Mesenteric fat pad (tissue), 1 donor: Measurements from ENCODE around the gene VAV2. TPM values are rescaled to one million over a fixed set of nuclear protein-coding genes. Genes with fewer than 3 reads are reported as not detected.

Experiments
- DNase-seq: peaks from one replicate; pipeline ENCODE4 v3.0.0-alpha.2; 2020; ENCODE audit warnings: low spot score
- total RNA-seq: library from RNA; stranded (reverse); fragmentation: NEBNext Ultra II Directional; extraction: Animal tissue kit (Norgen Biotek cat#: 25700); gene quantifications from one replicate; pipeline ENCODE4 v1.2.1, GENCODE V29; 2021
- donor health status: DM: yes; HTN: yes; CAD: no.

VAV2 gene
- total RNA-seq, 1 donor from 2014 or later, result 19.3 TPM

- DNase-seq, result no peak
Observed at GRCh38 chr9:133791069-133791468, 201.1 kb downstream of the VAV2 start.

DNA sequence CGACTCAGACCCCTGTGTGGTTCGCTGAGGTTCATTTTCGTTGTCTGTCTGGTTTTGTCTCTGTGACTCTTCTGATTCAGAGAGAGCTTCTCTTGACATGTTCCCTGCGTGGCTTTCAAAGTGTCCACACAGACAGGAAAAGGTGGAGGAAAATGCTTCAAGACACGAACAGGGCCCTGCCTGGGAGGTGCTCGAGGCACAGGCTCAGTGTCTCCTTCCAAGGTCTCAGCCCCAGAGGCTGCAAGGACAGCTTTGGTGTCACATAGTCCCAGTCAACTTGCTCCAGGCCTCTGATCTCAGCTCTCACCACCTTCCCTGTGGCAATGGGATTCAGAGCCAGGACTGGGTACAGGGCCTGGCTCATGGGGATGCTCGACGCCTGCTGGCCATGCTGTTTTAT, 202.3 kb downstream of the VAV2 start:
- no peak for DNase-seq

DNA sequence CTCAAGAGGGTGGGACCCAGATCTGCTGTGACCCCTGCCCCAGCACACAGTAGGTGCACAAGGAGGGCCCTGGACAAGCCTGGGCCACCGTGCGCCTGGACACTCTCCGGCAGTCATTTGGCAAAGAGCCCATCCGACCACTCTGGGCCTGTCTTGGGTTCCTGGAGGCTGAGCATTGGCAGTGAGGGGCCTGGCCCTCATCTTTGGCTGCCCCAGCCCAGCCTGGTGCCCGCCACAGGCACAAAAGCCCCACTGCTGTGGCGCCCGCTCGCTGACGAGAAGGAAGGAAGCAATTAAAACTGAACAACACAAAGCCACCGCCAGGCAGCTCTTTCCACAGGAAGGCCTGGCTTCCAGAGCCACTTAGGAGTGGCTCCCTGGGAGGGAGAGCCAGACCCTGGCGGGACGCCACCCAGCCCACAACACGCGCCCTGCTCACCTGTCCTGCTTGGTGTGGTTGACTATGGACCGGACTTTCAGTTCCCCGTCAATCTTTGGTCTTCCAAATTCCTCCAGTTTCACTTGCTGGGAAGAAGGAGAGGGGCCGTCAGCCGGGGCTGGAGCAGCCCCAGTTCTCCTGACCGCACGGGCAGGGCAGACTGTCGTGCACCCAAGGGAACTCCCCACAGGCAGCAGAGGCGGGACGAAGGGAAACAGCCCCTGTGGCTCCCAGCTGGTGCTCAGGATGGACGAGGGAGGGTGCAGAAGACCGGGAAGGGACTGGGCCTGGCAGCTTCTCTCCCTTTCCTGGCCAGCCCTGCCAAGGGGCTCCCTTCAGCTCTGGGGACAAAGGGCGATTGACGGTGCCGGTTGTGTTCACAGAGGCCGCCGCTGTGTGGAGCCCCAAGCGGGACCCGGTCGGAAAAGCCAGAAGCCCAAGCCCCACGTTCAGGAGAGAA, 203.1 kb downstream of the VAV2 start:
- DNase-seq, result no peak

DNA sequence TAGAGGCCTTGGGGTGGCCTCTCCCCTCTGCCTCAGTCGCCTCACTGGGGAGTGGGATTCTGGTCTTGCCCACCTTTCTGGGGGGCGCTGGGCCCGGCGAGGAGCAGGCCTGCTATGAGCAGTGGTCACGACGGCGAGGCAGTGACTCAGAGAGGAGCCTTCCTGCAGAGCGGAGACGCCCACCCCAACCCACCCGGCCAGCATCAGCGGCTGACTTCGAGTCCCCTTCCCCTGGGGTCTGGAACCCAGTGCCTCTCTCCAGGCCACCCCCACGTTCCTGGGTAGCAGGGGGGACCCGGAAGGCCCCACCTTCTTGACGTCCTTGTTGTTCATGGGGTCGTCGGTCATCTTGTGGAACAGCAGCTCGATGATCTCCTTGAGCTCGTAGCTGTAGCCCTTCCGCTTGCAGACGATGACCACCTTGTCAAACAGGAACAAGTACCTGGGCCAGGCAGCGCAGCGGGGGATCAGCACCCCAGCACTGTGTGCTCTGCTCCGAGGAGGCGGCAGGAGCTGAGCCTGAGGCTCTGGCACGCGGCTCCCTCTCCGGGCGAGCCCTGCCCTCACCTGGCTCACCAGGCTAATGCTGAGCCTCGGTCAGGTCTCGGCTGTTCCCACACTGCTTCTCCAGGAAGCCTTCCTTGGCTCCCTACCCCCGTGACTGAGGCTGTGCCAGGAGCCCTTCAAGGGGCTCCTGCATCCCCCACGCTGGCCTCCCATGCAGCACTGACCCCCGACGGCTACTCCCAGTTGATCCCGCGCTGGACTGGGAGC, 203.9 kb downstream of the VAV2 start:
- no peak for DNase-seq

- DNase-seq, result no peak
Observed at GRCh38 chr9:133787754-133788025, 204.4 kb downstream of the VAV2 start.

GRCh38 chr9:133786907-133787753, 205.0 kb downstream of the VAV2 start:
- no peak for DNase-seq

DNA sequence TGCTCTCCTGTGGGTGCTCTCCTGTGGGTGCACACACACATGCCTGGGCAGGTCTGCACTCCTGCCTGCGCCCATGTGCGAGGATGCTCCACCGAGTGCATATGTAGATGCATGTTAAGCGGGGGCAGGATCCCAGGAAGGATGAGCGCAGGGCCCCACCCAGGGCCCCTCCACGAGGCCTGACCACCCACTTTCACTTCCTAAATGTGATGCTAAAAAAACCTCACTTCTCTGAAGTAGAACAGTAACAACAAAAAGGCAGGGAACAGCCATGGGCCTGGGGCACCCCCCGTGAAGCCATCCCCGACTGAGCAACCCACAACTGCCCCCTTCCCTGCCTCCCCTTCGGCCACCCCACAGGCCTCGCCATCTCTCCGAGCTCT, 205.8 kb downstream of the VAV2 start:
- DNase-seq, result no peak

DNA sequence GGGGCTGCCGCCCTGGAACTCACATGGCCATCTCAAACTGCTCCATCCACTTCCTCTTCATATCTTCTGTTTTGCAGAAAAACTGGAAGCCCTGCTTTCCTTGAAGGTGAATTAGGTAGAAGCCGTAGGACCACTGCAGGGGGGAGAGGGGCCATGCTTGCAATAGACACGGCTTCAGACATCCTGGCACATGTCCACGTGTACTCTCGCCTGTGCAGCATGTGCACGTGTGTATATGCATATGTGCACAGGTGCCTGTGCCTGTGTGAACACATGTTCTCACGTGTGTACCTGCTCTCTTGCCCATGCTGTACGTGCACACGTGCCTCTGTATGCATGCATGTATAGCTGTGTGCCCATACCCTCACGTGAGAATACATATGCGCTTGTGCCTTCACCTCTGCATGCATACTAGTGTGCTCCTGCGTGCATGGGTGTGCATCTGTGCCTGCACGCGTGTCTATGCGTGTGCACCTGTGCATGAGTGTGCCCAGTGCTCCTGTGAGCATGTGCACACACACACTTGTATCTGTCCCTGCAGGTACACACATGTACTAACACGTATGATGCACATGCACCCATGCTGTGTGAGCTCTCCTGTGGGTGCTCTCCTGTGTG, 206.3 kb downstream of the VAV2 start:
- no peak for DNase-seq

DNA sequence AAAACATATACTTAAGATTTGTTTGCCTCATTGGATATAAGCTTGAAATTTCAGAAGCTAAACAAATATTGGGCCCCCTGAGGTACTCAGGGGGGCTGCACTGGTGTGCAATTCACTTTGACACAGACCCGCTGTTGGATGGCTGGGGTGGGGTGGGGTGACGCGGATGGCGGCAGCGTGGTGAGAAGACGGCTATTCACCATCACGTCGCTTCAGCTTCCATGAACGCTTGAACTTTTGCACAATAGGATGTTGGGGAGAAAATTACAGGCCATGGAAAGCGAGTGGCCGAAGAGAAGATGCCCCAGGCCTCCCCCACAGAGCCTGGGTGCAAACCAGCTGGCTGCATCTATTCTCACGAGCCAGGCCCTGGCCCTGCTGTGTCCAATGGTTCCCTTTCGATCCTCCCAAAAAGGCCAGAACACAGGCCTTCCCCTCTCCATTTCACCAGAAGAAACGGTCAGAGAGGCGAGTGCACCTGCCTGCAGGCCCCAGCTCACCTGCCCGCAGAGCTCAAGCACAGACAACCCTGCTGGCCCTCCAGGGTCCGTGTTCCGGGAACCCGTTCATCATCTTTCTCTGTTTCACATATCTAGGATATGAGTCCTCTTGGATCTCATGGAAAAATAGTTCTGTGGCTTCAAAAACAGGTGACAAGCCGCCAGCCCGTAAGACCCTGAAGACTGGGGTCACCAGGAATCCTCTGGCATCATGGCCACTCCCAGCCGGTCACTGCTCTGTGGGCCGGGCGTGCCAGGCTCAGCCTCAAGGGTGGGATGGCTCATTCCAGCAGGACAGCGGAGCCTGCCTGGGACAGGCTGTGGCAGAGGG, 207.2 kb downstream of the VAV2 start:
- no peak for DNase-seq

- no peak for DNase-seq
Observed at GRCh38 chr9:133783331-133783731, 208.8 kb downstream of the VAV2 start.

- no peak for DNase-seq
Observed at GRCh38 chr9:133782157-133783130, 209.7 kb downstream of the VAV2 start.

- DNase-seq, result no peak
Observed at GRCh38 chr9:133781828-133782135, 210.3 kb downstream of the VAV2 start.

- DNase-seq, result no peak
Observed at GRCh38 chr9:133780962-133781827, 210.9 kb downstream of the VAV2 start.

DNA sequence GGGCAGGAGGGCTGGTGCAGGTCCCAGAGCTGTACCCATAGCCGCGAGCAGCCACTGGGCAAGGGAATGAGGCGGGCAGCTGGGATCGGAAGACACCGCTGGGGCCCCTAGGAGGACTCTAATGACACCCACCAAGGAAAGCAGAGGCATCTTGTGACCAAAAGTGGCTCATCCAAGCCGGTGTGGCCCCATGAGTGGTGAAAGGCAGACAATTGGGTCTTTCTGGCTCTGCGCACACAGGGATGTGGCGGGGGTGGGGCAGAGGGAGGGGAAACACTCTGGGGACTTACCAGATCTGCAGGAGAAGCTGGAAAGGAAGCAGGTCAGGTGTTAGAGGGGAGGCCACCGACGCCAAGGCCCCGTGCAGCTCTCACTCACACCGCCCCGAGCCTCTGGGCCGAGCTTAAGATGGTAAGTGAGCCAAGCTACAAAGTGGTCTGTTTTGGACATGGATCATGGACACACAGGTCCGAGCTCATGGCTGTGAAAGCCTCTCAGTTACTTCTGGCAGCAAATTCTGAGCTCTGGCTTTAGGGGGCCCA, 211.6 kb downstream of the VAV2 start:
- no peak for DNase-seq

DNA sequence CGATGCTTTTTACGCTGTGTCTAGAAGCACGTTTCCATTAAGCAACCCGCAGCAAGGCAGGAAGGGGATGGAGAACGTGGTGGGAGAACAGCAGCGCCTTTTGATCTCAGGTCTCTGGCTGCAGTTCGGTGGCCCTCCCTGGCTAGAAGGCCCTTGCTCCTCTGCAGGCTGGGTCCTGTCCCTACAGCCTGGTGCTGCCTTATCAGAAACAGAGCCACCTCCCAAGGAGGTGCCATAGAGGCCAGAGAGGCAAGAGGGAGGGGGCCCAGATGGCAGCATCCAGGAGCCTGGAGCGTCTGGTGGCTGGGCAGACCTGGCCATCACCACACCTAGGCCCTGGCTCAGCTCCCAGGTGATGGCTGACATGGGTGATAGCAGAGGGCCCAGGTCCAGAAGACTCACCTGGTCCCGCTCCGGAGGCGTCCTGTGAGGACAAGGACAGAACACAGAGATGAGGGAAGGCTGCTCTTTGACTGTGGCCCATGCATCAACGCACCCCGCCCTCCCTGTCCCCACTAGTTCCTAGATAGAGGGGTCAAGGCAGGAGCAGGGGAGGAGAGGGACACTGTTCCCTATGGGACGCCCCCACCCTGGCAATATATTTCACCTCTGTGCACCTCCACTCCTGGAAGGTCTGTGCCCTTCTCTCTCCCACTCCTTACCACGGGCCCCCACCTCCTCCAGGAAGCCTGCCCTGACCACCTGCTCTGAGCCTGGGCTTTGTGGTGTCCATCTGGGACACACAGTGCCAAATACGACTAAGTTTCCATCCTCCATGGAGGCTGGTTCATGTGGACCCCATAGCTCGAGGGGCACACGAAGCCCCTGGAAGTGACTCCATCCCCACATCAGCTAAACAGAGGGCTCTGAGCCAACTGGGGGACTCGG, 212.4 kb downstream of the VAV2 start:
- no peak for DNase-seq

- no peak for DNase-seq
Observed at GRCh38 chr9:133779081-133779480, 213.0 kb downstream of the VAV2 start.
